ENCODE measurements around the gene VOPP1. TPM values are rescaled to one million over a fixed set of nuclear protein-coding genes. Genes with fewer than 3 reads are reported as not detected.
"Not testable (repeated sequence)": the region's sequence is repeated elsewhere in the genome, so short reads cannot be mapped to it uniquely, and the experiment has no call there.

The VOPP1 gene
- total and polyA plus RNA-seq, 5 donors from 2014 or later: 40.3 to 128 (median 60.9) TPM

DNA sequence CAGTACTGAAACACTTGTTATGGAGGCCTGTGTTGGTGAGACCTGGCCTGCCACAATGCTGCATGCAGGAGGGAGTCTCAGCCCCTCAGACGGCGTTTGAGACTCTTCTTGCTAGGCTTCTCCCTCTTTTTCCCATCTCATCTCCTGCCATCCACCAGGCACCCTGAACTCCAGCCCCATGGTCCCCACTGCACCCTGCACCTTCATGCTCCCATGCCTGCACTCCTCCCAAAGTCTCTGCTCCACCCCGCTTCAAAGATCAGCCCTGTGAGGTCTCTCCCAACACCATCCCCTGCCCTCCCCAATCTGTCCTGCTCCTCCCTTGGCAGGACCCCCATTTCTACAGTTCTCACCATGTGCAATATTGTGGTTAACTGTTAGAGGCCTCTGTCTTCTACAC lies 61.7 kb downstream of the VOPP1 start:
- H3K27me3 ChIP-seq (ENCODE audit: control insufficient read depth, insufficient read depth, low read length): no peaks in the 10 kb centered on the region
- H3K27ac Mint-ChIP-seq: peak overlapping the region; percentile 48 to 90 (median 70)
- peaks cover 17% of the 10 kb centered on the region for H3K36me3 Mint-ChIP-seq

DNA sequence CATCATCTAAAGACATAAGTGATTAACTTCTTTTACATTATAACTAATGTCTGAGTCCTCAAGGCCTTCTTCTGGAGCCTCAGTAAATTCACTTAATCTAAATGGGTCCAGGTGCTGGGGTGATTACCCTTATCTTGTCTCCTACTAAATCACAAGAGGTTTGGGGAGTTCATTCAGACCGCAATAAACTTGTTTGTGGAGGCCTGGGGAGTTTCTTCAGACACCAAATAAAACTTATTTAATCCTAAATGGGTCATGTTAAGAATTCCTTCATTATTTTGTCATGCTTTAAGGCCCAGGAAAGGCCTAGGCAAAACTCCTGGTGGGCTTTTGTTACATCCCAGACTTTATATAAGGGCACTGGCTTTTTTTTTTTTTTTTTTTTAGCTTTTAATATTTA lies 62.1 kb downstream of the VOPP1 start:
- peaks cover 16 to 67% (median 49%) of the 10 kb centered on the region in 4 donors for H3K4me1 Mint-ChIP-seq
- H3K27me3 Mint-ChIP-seq; H3K4me3 ChIP-seq (ENCODE audit: low read depth, low read length); DNase-seq; ATAC-seq (ENCODE audit: low read depth in 2 of 2); H3K9me3 ChIP-seq (ENCODE audit: control insufficient read depth in 2 of 2, low read length in 2 of 2); H3K27ac ChIP-seq (ENCODE audit: insufficient read depth, low read length, poor library complexity, severe bottlenecking); H3K27me3 ChIP-seq (ENCODE audit: control insufficient read depth, insufficient read depth, low read length); H3K4me3 Mint-ChIP-seq; H3K9me3 Mint-ChIP-seq: not testable (repeated sequence)
- Histone ChIP-seq H3K4me1 (ENCODE audit: control insufficient read depth, insufficient read depth, low read length, poor library complexity, severe bottlenecking) (peaks cover 13% of the 10 kb centered on the region), H3K36me3 (ENCODE audit: control insufficient read depth, insufficient read depth, low read length) (peaks cover 31% of the 10 kb centered on the region)
- peak overlapping the region in 2 of 3 donors; percentile 48 to 80 for H3K27ac Mint-ChIP-seq
- peaks cover 19% of the 10 kb centered on the region for H3K36me3 Mint-ChIP-seq

More for the DNA sequence above, 61.7 kb downstream of the VOPP1 start:
- ATAC-seq (ENCODE audit: low read depth in 2 of 2) (no peak), DNase-seq (no peak)
- Histone ChIP-seq H3K9me3 (ENCODE audit: control insufficient read depth in 2 of 2, low read length in 2 of 2) (no peaks in the 10 kb centered on the region), H3K4me3 (ENCODE audit: low read depth, low read length) (no peak overlapping the region), H3K36me3 (ENCODE audit: control insufficient read depth, insufficient read depth, low read length) (peaks cover 35% of the 10 kb centered on the region), H3K4me1 (ENCODE audit: control insufficient read depth, insufficient read depth, low read length, poor library complexity, severe bottlenecking) (peaks cover 16% of the 10 kb centered on the region), H3K27ac (ENCODE audit: insufficient read depth, low read length, poor library complexity, severe bottlenecking) (no peak overlapping the region)
- H3K4me1 Mint-ChIP-seq: peaks cover 16 to 66% (median 49%) of the 10 kb centered on the region in 4 donors
- H3K4me3 Mint-ChIP-seq: peak overlapping the region in 1 of 4 donors; percentile 29
- H3K9me3 Mint-ChIP-seq: no peaks in the 10 kb centered on the region
- no peaks in the 10 kb centered on the region for H3K27me3 Mint-ChIP-seq

DNA sequence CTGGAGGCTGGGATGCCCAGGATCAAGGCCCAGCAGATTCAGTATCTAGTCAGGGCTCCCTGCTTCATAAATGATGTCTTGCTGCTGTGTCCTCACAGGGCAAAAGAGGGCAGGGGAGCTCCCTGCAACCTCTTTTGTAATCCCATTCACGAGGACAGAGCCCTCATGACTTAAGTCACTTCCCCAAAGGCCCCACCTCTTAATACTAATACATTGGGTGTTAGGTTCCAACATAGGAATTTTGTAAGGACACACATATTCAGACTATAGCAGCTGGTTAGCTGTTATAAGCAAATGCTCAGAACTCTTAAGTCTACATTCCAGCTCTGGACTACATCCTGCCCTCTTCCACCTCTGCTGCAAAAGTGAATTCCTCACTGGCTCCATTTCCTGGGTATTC lies 63.0 kb downstream of the VOPP1 start:
- Histone ChIP-seq H3K4me3 (ENCODE audit: low read depth, low read length) (no peak overlapping the region), H3K9me3 (ENCODE audit: control insufficient read depth in 2 of 2, low read length in 2 of 2) (no peaks in the 10 kb centered on the region), H3K27ac (ENCODE audit: insufficient read depth, low read length, poor library complexity, severe bottlenecking) (no peak overlapping the region), H3K4me1 (ENCODE audit: control insufficient read depth, insufficient read depth, low read length, poor library complexity, severe bottlenecking) (peaks cover 9% of the 10 kb centered on the region), H3K27me3 (ENCODE audit: control insufficient read depth, insufficient read depth, low read length) (no peaks in the 10 kb centered on the region), H3K36me3 (ENCODE audit: control insufficient read depth, insufficient read depth, low read length) (peaks cover 24% of the 10 kb centered on the region)
- Mint-ChIP-seq H3K4me1 (peaks cover 16 to 72% (median 56%) of the 10 kb centered on the region in 4 donors), H3K27me3 (no peaks in the 10 kb centered on the region), H3K4me3 (peak overlapping the region in 1 of 4 donors; percentile 12), H3K27ac (peak overlapping the region; percentile 48 to 80 (median 51)), H3K9me3 (no peaks in the 10 kb centered on the region), H3K36me3 (peaks cover 28% of the 10 kb centered on the region)
- no peak for DNase-seq
- no peak for ATAC-seq (ENCODE audit: low read depth in 2 of 2)

DNA sequence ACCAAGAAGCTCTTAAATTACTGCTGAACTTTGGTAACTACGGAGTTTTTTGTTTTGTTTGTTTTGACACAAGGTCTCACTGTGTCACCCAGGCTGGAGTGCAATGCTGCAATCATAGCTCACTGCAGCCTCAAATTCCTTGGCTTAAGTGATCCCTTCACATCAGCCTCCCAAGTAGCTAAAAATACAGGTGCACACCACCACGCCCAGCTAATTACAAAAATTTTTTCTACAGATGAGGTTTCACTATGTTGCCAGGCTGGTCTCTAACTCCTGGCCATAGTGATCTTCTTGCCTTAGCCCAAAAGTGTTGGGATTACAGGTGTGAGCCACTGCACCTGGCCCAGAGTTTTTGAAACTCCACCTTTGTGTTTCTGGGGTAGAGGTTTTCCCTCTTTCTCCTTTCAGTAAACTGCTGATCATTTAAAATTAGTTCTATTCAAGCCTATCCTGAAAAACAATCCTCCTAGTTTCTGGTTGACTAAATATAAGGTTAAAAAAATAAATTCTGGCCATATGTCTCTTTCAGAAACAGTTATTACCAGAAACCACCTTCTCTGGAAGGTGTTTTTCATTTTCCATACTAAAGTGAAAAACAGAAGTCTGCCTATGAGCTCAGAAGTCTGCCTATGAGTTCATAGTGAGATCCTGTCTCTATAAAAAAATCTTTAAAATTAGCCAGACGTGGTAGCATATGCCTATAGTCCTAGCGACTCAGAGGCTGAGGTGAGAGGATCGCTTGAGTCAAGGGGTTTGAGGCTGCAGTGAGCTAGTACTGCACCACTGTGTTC lies 63.9 kb downstream of the VOPP1 start:
- Histone ChIP-seq H3K4me1 (ENCODE audit: control insufficient read depth, insufficient read depth, low read length, poor library complexity, severe bottlenecking) (peaks cover 13% of the 10 kb centered on the region), H3K27ac (ENCODE audit: insufficient read depth, low read length, poor library complexity, severe bottlenecking) (no peak overlapping the region), H3K36me3 (ENCODE audit: control insufficient read depth, insufficient read depth, low read length) (peaks cover 17% of the 10 kb centered on the region), H3K4me3 (ENCODE audit: low read depth, low read length) (no peak overlapping the region), H3K27me3 (ENCODE audit: control insufficient read depth, insufficient read depth, low read length) (no peaks in the 10 kb centered on the region), H3K9me3 (ENCODE audit: control insufficient read depth in 2 of 2, low read length in 2 of 2) (no peaks in the 10 kb centered on the region)
- Mint-ChIP-seq H3K9me3 (no peaks in the 10 kb centered on the region), H3K27me3 (no peaks in the 10 kb centered on the region), H3K36me3 (peaks cover 31% of the 10 kb centered on the region), H3K4me3 (no peak overlapping the region), H3K4me1 (peaks cover 16 to 73% (median 56%) of the 10 kb centered on the region in 4 donors), H3K27ac (peak overlapping the region in 2 of 3 donors; percentile 43 to 76)
- DNase-seq (no peak), ATAC-seq (ENCODE audit: low read depth in 2 of 2) (no peak)

DNA sequence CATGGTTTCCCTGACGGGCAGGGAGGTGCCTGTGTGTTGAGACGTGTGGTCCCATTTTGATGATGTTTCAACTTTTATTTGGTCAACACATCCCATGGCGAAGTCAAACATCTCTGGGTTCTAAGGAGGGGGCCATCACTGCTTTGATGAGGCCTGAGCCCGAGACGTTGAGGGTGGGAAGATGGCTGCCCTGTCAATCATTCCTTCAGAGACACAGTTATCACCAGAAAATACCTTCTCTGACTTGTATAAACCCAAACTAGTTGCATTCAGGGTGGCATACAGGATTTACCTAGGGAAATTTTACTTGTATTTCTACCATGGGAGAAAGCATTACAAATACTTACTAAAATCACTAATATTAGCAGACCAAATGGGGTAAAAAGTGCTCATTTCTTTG lies 64.6 kb downstream of the VOPP1 start:
- Histone ChIP-seq H3K4me3 (ENCODE audit: low read depth, low read length) (no peak overlapping the region), H3K27ac (ENCODE audit: insufficient read depth, low read length, poor library complexity, severe bottlenecking) (no peak overlapping the region), H3K4me1 (ENCODE audit: control insufficient read depth, insufficient read depth, low read length, poor library complexity, severe bottlenecking) (peaks cover 17% of the 10 kb centered on the region), H3K27me3 (ENCODE audit: control insufficient read depth, insufficient read depth, low read length) (no peaks in the 10 kb centered on the region), H3K9me3 (ENCODE audit: control insufficient read depth in 2 of 2, low read length in 2 of 2) (no peaks in the 10 kb centered on the region), H3K36me3 (ENCODE audit: control insufficient read depth, insufficient read depth, low read length) (peaks cover 16% of the 10 kb centered on the region)
- no peak for DNase-seq
- peak overlapping the region; percentile 59 to 76 (median 69) for H3K27ac Mint-ChIP-seq
- H3K4me3 Mint-ChIP-seq: no peak overlapping the region
- H3K27me3 Mint-ChIP-seq: no peaks in the 10 kb centered on the region
- H3K36me3 Mint-ChIP-seq: peaks cover 32% of the 10 kb centered on the region
- H3K4me1 Mint-ChIP-seq: peaks cover 16 to 73% (median 59%) of the 10 kb centered on the region in 4 donors
- no peak for ATAC-seq (ENCODE audit: low read depth in 2 of 2)
- H3K9me3 Mint-ChIP-seq: peaks cover 0 to 2% (median 0%) of the 10 kb centered on the region in 7 donors

DNA sequence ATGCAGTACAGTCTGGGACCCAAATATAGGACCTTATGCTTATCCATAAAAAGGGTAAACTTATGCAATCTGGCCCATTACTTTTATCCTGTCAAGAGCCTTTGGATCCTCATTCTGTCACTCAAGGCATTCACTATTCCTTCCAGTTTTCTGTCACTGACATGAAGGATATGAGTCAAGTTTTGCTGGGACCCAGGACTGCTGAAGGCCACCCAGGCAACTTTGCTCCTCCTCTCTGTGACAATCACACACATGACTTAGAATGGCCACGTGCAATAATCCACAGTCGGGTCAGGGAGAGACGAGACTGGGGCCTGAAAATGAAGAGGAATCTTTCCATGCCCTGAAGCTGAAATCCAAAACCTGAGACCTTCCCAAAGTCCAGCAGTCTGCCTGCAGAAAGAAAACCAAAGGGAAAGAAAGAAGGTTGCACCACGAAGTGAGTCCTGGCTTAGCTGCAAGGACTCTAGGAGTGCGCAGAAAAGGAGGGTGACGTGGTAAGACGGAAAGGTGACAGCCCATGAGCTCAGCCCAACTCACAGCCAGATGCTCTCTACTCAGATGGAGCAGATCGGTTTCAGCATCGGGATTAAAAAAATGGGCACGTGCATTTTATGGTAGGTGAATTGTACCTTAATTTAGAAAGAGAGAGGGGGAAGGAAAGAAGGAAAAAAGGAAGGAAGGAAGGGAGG lies 67.2 kb downstream of the VOPP1 start:
- Mint-ChIP-seq H3K4me1 (peaks cover 20 to 78% (median 56%) of the 10 kb centered on the region in 4 donors), H3K36me3 (peaks cover 41% of the 10 kb centered on the region), H3K27me3 (no peaks in the 10 kb centered on the region), H3K9me3 (peaks cover 0 to 2% (median 0%) of the 10 kb centered on the region in 7 donors), H3K27ac (peak overlapping the region; percentile 66 to 89 (median 80)), H3K4me3 (peak overlapping the region in 1 of 4 donors; percentile 30)
- Histone ChIP-seq H3K4me1 (ENCODE audit: control insufficient read depth, insufficient read depth, low read length, poor library complexity, severe bottlenecking) (peaks cover 22% of the 10 kb centered on the region), H3K27ac (ENCODE audit: insufficient read depth, low read length, poor library complexity, severe bottlenecking) (no peak overlapping the region), H3K4me3 (ENCODE audit: low read depth, low read length) (no peak overlapping the region), H3K9me3 (ENCODE audit: control insufficient read depth in 2 of 2, low read length in 2 of 2) (no peaks in the 10 kb centered on the region), H3K27me3 (ENCODE audit: control insufficient read depth, insufficient read depth, low read length) (no peaks in the 10 kb centered on the region), H3K36me3 (ENCODE audit: control insufficient read depth, insufficient read depth, low read length) (peaks cover 20% of the 10 kb centered on the region)
- no peak for DNase-seq
- no peak for ATAC-seq (ENCODE audit: low read depth in 2 of 2)

DNA sequence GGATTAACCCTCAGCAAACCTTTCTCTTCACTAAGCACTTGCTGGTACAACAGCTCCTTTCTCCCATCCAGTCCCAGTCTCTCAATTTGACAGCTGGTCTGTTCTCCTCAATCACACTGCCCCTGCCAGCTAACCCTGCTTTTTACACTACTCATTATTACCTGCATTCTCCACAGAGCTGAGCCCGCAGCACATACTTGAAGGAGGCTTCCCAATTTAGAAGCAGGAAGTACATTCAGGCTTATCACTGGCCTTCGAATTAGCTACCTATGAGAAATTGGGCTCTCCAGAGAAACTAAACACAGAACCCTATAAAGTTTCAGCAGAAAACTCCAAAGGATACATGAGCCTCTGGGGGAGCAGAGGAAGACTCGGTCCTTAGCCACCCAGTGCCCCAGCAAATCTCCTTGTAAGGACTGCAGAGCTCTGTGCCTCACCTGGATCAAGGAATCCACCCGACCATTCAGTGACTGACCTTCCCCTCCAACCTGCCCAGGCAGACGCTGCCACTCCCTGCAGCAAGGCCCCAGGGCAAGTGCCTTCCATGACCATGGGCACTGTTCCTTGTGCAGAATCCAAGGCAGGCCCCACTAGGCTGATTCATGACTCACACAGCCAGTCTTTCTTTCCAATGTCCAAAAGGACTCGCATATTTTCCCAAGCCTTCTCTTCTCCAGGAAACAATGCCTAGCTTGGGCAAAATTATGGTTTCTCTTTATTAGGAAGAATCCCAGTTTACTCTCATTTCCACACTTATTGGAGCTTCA lies 68.0 kb downstream of the VOPP1 start:
- peaks cover 46% of the 10 kb centered on the region for H3K36me3 Mint-ChIP-seq
- peak overlapping the region in 2 of 4 donors; percentile 19 to 34 for H3K4me3 Mint-ChIP-seq

More for the DNA sequence above, 68.0 kb downstream of the VOPP1 start:
- no peaks in the 10 kb centered on the region for H3K27me3 Mint-ChIP-seq
- H3K9me3 Mint-ChIP-seq: peaks cover 0 to 2% (median 0%) of the 10 kb centered on the region in 7 donors
- H3K36me3 ChIP-seq (ENCODE audit: control insufficient read depth, insufficient read depth, low read length): peaks cover 28% of the 10 kb centered on the region
- no peak for ATAC-seq (ENCODE audit: low read depth in 2 of 2)
- peaks cover 15% of the 10 kb centered on the region for H3K4me1 ChIP-seq (ENCODE audit: control insufficient read depth, insufficient read depth, low read length, poor library complexity, severe bottlenecking)
- no peak for DNase-seq
- H3K4me1 Mint-ChIP-seq: peaks cover 20 to 79% (median 51%) of the 10 kb centered on the region in 4 donors
- no peak overlapping the region for H3K4me3 ChIP-seq (ENCODE audit: low read depth, low read length)
- no peaks in the 10 kb centered on the region for H3K27me3 ChIP-seq (ENCODE audit: control insufficient read depth, insufficient read depth, low read length)
- H3K9me3 ChIP-seq (ENCODE audit: control insufficient read depth in 2 of 2, low read length in 2 of 2): no peaks in the 10 kb centered on the region
- no peak overlapping the region for H3K27ac ChIP-seq (ENCODE audit: insufficient read depth, low read length, poor library complexity, severe bottlenecking)
- H3K27ac Mint-ChIP-seq: peak overlapping the region; percentile 60 to 89 (median 80)

Data from CD4-positive, CD25-positive, alpha-beta regulatory T cell (primary cell).